Activated CD8-positive, alpha-beta memory T cell treated with anti-CD3 and anti-CD28 coated beads for 36 hours (primary cell): ENCODE data around the gene TRIM6. TPM values are rescaled to one million over a fixed set of nuclear protein-coding genes. Genes with fewer than 3 reads are reported as not detected.
"Not testable (repeated sequence)": the region's sequence is repeated elsewhere in the genome, so short reads cannot be mapped to it uniquely, and the experiment has no call there.

ENCODE experiments used
- CTCF ChIA-PET: fragments of 350-600 bp; sonication (Branson Sonifier 250); formaldehyde crosslinking; loops from one replicate; lab custom pipeline; 2021; ENCODE audit warnings: antibody characterized with exemption; lab: Charles Lee
- POLR2A ChIA-PET: fragments of 350-600 bp; sonication (Branson Sonifier 250); formaldehyde crosslinking; loops from one replicate; lab custom pipeline; 2021; ENCODE audit warnings: antibody characterized with exemption; lab: Charles Lee
- total RNA-seq, 2 experiments: library from RNA; stranded (reverse); gene quantifications; one replicate each; pipeline ENCODE4 v1.2.3, GENCODE V29; 2021

TRIM6 gene
- total RNA-seq, 2 experiments from 2014 or later, result 0.23 to 0.44 TPM

DNA sequence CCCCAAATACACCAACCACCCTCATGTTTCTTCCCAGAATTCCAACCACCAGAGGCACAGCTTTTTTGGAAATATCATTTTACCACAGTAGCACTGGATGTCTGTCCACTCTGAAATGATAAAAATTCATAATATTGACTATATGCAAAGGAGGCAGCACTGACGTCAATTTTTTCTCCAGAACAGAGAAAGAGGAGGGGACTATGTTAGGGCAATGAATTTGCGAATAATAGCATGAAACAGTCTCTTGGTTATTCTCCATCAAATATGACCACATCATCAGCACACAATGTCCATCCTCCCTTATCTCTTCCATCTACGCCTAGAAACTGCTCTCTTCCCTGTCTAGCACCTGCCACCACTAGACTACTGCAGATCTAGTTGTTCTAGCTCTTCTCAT, 49.7 kb downstream of the TRIM6 start:
- POLR2A ChIA-PET, result interaction anchor here (1.4 kb wide), 1 partner anchor 38 kb away, joined by 5 read pairs; the partner anchor contains the start of gene TRIM5
- CTCF ChIA-PET, result no interaction called here

DNA sequence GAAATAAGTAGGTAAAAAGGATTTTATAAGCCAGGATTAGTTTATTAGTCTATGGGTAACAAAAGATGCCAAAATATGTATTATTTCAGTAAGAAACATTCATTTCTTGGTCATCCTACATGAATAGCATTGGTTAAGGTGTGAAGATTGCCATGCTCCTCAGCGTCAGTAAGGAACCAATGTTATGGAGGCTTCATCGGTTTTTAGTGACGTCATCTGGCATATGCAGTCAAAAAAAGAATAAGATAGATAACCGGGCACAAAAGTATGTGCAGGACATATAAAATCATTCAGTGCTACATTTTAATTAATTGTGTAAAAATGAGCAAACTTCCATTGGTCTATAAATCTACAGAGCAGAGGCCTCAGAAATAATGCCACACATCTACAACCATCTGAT, 59.0 kb downstream of the TRIM6 start:
- ChIA-PET CTCF (no interaction called here), POLR2A (no interaction called here)

DNA sequence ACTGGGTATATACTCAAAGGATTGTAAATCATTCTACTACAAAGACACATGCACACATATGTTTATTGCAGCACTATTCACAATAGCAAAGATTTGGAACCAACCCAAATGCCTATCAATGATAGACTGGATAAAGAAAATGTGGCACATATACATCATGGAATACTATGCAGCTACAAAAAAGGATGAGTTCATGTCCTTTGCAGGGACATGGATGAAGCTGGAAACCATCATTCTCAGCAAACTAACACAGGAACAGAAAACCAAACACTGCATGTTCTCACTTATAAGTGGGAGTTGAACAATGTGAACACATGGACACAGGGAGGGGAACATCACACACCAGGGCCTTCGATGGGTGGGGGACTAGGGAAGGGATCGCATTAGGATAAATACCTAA, 60.5 kb downstream of the TRIM6 start:
- CTCF ChIA-PET, POLR2A ChIA-PET: not testable (repeated sequence)

DNA sequence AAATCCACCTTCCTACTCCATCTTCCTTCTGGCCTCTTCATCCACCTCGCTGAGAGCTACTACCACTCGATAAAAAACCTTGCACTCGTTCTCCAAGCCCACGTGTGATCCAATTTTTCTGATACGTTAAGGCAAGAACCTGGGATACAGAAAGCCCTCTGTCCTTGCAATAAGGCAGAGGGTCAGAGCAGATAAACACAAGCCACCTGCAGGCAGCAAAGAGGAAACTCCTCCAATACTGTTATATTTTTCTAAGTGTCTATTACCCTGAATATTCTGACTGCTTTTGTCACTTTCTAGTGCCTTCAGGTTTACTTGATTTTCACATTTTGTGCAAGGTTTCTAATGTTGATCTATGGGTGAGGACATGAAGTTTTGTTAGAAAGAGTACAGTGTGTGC, 61.9 kb downstream of the TRIM6 start:
- ChIA-PET POLR2A (no interaction called here), CTCF (no interaction called here)

Other genes with a start within 250 kb of the TRIM6 start
- not detected for gene OR51B6, start 245.1 kb upstream of the TRIM6 start, total RNA-seq
- gene OR51M1, start 212.8 kb upstream of the TRIM6 start, total RNA-seq, result not detected
- not detected for gene OR51Q1, start 174.5 kb upstream of the TRIM6 start, total RNA-seq
- not detected for gene OR51I1, start 155.1 kb upstream of the TRIM6 start, total RNA-seq
- gene OR51I2, start 147.3 kb upstream of the TRIM6 start, total RNA-seq, result not detected
- gene OR52D1, start 108.0 kb upstream of the TRIM6 start, total RNA-seq, result not detected
- not detected for gene UBQLN3, start 86.7 kb upstream of the TRIM6 start, total RNA-seq
- gene UBQLNL, start 79.9 kb upstream of the TRIM6 start, total RNA-seq, result under 1 TPM in 1 of 2 experiments, not detected in 1; 0.10 TPM
- gene OR52H1, start 48.1 kb upstream of the TRIM6 start, total RNA-seq, result not detected
- gene OR52B6, start 15.8 kb upstream of the TRIM6 start, total RNA-seq, result not detected
- gene TRIM34, start 28.4 kb downstream of the TRIM6 start, total RNA-seq, result 1 to 10 TPM; 3.6 to 4.8 TPM
- 1 to 10 TPM; 5.6 to 6.1 TPM for gene TRIM5, start 88.4 kb downstream of the TRIM6 start, total RNA-seq
- gene TRIM22, start 93.2 kb downstream of the TRIM6 start, total RNA-seq, result 10 to 100 TPM; 67.9 to 68.5 TPM
- gene OR56B1, start 139.8 kb downstream of the TRIM6 start, total RNA-seq, result not detected
- under 1 TPM in 1 of 2 experiments, not detected in 1; 0.21 TPM for gene OR52N4, start 157.6 kb downstream of the TRIM6 start, total RNA-seq
- not detected for gene OR52N5, start 186.7 kb downstream of the TRIM6 start, total RNA-seq
- not detected for gene OR52N1, start 194.6 kb downstream of the TRIM6 start, total RNA-seq
- not detected for gene OR52N2, start 212.3 kb downstream of the TRIM6 start, total RNA-seq
- gene OR52E6, start 245.3 kb downstream of the TRIM6 start, total RNA-seq, result not detected